GM19395 (cell line): ENCODE data around the gene WWOX.
"Not testable (repeated sequence)": the region's sequence is repeated elsewhere in the genome, so short reads cannot be mapped to it uniquely, and the experiment has no call there.

Experiments
- ATAC-seq: cut with Tn5 transposase; IDR thresholded peaks from one replicate; pipeline ENCODE4 v1.9.1; 2021; ENCODE audit warnings: mild to moderate bottlenecking, moderate library complexity; ENCODE audit not compliant: unreplicated experiment

Gene WWOX

DNA sequence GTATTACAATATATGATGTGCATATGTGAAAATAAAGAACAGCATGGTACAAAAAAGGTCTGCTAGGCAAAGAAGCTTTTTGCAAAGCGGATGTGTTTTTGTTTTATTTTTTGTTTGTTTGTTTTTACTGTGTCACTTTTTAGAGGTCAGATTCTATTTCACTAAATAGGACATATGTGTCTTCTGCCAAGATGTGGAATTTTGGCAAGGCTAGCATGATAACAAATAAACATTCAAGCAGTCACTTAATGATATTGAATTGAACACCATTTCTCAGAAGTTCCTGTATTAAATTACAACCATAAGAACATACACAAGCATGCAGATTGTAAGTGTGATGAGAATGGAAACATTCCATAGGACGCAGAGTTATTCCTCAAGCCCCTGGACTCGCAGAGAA, 492.7 kb downstream of the WWOX start:
- ATAC-seq, result no peak

DNA sequence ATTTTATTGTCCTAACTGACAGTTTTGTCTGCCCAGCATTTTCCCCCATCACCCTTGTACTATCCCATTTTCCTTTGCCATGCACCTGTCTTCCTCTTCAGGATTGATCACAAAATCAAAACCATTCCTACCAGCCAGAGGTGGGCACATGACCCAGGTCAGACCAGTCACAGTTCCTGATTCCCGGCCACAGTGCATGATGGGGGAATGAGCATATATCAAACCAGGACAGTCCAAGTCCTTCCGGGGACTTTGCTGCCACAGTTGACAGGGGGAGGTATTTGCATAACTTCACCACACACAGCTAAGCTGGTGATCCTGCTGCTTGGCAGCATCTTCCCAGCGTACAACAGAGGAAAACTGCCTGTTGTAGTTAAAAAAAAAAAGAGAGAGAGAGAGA, 493.9 kb downstream of the WWOX start:
- ATAC-seq, result no peak

DNA sequence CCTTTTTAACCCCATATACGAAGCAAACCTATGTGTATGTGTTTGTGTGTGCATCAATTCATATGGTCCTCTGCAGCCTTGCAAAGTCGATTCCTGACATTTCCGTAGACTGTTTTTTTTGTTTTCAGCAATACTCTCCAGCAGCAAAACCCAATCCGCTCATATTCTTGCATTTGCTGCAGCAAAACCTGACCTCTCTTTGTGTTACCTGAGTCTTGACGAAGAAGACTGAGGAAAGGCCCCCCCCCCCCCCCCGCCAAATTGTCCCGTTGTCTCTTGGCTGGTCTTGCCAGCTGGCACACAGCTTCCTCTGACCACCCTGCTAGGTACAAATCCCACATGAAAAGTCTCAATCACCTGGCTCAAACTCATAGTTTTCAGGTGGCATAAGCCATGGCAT, 494.7 kb downstream of the WWOX start:
- no peak for ATAC-seq

DNA sequence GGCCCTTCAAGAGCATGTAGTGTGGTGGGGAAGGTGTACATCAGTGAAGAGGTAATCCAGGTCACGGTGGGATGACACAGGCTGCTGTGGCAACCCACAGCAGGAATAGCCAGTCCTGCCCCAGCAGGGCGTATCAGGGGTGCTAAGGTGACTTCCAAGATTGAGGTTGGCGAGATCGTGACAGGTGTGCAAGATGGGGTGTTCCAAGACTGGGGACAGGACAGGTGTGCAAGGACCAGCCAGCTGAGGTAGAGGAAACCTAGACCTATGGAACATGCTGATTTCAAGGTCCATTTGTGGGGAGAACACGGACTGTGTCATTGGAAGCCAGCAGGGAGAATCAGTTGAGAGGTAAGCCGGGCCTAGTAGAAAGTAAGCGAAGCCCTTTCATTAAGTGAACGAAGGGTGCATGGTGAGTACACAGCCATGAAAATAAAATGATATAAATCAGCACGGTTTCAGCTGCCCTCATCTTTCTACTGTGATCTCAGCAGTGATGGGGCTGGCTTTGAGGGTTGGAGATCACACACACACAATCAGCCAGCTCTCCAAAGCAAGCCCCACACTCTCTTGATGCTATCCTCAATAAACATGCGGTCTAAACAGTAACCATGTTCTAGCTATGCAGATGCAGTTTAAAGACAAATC, 497.0 kb downstream of the WWOX start:
- ATAC-seq, result no peak

DNA sequence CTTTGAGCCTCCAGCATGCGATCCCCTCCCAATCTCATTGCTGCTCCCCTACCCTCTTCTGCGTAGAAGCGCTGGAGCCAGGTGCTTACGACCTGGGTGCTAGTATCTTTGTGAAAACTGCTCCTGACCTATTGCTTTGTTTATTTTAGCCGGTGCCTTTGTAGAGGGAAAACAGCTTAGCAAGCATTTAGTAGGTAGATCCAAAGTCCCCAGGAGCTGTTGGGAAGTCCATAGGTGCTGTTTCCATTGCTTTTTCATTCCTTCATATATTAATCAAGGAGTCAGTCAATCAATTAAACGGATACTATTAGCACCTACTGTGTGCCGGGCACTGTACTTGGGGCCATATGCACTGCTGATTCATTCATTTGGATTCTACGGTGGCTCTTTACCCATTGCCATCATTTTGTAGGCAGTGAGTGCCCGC, 497.6 kb downstream of the WWOX start:
- ATAC-seq, result no peak

DNA sequence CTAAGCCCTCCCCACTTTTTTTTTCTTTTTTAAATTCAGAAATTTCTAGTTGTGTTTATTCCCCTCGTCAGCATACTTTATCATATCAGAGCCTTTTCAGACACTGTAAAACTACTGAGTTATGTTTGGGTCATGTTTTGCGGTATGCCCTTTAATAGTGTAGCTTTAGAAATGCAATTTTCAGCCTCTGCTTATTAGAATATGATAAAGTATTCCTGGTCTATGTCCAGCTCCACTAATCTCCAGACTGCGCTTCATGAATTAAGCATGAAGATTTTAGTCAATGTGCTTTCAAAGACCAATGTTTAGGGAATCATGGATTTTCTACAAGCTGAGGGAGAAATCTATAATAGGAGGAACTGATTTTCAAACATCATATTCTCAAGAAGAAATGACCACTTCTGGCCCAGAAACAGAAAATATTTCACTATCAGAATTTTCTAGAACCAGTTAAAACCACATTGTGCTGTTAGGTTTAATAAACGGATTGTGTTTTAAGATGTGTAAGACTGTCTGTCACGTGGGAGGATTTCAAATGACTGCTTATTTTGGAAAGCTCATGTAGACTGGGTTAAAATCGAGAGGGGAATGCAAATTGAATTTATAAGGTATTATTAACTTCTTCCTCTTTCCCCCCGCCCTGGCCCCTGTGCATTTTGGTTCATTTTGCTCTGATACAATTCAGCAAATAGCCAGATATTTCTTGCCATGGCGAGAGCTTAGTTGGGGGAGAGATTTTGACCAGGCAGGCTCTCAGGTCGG, 498.5 kb downstream of the WWOX start:
- ATAC-seq, result no peak

DNA sequence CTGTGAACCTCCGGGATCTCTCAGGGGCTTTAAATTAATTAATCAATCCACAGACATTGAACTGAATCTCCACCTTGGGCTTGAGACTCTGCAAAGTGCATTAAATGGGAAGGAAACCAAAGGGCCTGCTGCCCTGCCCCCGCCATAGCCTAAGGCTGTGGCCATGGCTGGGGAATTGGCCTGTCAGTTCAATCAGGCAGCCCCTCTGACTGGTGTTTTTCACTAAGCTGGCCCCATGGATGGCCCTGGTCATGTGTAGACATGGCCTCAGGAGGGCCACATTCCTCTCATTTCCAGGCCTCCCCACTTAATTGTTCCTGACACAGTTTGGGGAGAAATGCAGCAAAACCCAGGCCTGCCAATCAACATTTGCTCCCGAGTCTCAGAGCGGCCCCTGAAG, 499.8 kb downstream of the WWOX start:
- ATAC-seq, result no peak

DNA sequence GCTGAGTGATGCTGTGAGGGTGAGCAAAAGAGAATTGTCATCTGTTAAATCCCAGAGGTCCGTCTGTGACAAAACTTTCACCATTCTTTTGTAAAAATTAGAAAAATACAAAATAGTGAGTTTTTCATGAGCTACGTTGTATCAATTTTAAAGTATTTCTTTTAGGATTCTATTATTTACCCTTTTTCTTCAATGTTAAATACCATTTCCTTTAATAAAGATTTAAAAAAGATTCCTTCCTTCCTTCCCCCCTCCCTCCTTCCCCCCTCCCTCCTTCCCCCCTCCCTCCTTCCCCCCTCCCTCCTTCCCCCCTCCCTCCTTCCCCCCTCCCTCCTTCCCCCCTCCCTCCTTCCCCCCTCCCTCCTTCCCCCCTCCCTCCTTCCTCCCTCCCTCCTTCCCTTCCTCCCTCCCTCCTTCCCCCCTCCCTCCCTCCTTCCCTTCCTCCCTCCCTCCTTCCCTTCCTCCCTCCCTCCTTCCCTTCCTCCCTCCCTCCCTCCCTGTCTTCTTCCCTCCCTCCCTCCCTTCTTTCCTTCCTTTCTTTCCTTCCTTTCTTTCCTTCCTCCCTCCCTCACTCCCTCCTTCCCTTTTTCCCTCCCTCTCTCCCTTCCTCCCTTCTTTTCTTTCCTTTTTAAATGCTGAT, 505.1 kb downstream of the WWOX start:
- ATAC-seq, result not testable (repeated sequence)

DNA sequence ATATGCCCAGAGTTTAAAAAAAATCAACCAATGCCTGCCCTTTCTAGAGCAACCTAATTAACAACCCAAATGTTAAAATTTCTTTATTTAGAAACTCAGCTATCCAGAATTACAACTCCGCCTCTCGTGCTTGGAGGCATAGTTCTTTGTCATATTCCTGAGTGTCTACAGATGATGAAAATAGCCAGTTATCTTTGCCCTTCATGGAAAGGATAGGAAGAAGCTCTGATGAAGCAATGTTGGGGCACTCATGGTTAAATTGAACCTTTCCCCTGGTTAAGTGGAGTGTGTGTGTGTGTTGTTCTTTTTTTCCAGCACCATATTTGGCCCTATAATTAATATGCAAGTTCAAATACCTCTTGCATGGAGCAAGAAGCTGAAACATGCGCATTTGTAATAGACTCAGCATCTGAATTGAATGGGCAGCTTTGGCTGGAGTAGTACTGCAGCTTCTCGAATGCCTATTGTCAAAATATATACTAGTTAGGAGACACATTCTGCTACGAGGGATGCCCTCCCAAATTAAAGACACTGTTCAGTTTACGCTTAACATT, 506.2 kb downstream of the WWOX start:
- ATAC-seq, result no peak

DNA sequence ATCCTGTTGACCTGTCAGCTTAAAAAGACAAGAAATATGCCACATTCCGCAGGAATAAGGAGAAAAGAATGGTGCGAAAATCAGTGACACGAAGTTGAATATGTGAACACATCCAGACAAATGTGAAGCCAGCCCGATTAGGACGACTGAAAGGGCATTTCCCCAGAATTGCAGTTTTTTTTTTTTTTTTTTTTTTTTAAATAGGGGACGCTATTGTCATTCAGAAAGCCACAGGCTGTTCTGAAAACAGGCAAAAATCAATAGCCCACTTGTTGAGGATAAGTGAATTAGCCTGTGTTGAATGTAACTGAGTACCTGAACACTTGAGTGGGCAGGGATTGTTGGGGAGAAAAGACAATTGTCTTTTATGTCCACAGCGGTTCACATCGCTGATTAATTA, 507.1 kb downstream of the WWOX start:
- no peak for ATAC-seq

DNA sequence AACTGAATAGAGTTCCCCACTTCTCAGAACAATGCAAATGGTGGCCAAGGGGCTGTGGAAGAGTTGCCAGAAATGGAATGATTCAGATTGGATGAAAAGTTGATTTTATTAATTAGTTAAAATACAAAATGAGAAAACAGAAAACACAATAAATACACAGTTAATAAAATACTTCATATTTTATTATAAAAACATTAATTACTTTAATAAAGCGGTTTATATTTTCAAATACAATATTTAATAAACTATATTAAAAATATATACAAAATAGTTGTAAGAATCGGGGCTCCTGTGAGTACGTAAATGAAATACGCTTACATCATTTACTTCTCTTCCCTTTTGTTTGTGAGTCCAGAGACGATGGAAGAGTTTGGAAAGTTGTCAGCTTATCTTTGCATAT, 507.6 kb downstream of the WWOX start:
- no peak for ATAC-seq

DNA sequence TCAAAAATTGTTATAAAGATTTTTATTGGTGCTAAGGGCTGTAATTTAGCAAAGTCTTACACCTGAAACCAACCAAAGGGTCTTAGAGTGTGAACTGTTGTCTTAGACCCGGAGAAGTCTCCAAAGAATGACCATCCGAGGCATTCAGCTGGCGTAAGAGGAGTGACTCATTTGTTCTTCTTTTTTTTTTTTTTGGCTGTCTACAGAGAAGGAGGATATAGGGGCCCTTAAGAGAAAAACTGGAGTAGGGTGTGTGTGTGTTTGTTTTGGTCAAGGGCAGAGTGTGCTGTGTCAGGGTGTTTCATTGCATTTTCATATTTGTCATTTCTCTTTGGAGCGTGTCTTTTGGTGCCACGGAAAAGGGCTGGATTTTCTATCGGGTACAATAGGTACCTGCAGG, 508.0 kb downstream of the WWOX start:
- no peak for ATAC-seq

DNA sequence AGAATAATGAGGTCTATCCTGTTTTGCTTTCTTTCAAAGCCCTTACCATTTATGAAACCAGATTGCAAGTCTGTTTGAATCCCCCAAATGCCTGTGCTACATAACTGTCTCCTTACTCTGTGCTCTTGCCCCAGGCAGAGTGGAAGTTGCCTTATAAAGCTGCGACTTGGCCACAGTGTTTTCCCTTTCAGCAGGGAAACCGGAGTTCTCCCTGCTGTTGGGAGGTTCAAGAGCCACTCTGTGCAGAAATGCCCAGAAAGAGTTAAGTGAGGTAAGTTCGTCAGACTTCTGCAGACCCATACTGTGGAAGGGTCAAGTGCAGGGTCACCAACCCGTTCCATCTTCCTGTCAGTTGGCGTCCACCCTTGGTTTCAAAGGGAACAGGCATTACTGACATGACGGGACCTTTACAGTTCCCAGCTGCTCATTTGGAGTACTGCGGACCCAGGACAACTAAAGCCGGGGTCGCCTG, 508.9 kb downstream of the WWOX start:
- no peak for ATAC-seq

DNA sequence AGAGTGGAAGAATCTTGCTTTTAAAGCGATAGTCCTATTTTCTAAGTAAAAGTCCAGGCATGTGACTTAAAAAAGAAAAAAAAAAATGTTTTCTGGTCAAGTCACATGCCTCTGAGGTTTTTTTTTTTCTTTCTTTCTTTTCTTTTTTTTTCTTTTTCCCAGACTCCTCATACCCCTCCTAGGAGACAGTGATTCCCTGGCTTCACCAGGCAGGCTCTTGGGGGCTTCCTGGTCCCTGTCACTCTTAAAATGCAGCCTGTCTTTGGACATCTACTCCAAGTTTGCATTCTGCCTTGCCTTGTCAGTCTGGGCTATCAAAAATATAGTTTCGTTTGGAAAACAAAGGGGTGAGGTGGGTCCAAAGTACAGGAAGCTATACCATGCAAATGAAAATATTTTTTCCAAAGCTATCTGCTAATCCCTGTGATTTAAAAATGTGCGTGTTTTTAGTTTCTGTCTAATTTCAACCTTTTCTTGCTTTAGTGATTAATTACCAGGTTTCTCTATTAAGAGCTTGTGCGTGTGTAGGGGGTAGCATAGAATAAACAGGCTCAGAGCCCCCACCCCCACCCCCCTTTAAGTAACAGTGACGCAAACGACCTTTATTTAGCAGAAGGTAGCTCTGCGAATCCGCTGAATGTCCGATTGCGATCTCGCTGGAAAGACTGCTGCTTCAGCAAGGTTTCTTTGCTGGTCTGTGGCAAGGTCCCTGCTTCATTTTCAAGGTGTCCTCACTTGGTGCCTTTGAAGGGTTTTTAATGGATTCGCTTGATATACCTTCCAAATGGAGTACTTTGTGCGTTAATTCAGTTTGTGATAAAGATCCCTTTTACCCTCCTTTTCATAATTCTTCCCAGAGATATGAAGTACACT, 510.2 kb downstream of the WWOX start:
- ATAC-seq, result no peak

DNA sequence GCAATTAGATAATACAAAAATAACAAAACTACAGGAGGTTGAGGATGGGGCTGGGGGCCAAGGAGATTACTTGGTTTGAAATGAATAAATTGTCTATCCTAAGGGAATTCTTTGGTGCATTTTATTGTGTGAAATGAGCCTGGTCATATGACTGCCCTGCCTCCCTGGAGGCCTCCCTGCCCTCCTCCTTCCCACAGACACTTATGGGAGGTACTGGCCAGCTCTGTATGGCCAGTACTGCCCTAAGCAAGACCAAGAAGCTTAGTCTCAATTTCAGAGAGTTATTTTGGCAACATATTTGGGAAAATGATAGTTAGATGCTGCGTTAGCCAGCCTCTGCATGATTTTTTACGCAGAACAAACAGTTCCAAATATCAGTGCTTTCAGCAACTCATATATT, 511.9 kb downstream of the WWOX start:
- ATAC-seq, result no peak

DNA sequence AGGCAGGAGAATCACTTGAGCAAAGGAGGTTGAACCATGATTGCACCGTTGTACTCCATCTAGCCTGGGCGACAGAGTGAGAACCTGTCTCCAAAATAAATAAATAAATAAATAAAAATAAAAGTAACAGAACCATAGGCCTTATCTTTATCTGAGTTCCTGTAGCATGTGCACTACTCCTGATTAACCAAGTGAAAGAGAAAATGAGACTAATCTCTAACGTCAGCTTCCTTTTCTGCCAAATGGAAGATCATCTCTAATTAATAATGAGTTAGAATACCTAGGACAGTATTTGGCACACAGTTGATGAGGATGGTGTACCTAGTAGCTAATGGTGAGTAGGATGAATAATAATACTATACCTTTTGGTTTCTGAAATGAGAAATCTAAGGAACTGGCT, 520.4 kb downstream of the WWOX start:
- ATAC-seq, result no peak

DNA sequence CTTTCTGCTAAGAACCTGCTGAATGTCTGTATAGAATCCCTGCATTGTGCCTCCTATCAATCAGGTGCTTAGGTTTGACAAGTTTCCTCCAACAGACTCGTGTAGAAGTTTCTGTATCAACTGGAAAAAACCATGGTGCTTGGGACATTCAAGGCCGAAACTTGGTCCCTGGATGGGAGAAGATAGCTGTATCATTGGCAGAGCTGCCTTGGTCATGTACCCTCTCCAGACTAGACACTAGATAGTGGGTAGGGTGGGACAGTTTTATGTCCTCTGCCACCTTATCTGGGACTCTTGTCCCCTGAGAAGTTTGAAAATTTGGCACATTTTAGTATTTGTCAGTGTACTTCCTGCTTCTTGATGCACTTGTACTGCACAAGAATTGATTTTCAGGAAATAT, 520.8 kb downstream of the WWOX start:
- no peak for ATAC-seq

DNA sequence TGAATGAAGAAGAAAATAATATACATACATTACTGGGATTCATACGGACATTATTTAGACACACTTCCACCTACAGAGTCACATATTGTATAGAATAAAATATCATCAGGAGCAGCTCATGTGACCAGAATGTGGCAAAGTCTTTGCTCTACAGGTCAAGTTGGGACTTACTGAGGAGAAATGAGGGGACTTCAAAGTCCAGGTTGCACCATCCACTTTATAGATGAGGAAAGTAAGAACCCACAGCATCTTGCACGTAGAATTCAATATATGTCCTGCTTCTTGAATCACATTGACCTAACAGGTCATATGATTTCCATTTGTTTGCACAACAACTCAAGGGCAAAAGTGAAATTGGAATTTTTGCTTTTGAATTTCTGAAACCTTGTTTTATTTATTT, 524.3 kb downstream of the WWOX start:
- ATAC-seq, result no peak

DNA sequence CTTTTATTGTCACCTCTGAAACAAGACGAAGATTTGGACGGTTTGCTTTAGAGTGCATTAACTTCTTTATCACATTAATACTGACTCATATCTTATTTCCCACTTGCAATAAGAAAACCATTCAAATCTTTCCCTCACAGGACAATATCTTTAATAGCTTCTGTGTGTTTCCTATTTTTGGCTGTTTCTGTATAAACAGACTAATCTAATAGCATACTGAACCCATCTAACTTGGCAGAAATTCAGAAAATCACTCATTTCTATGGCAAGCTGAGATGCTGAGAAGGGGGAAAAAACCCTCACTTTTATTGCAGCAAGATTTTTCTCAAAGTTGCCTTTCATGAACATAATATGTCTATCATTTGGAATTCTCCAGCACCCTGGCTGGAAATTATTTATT, 524.9 kb downstream of the WWOX start:
- ATAC-seq, result no peak

DNA sequence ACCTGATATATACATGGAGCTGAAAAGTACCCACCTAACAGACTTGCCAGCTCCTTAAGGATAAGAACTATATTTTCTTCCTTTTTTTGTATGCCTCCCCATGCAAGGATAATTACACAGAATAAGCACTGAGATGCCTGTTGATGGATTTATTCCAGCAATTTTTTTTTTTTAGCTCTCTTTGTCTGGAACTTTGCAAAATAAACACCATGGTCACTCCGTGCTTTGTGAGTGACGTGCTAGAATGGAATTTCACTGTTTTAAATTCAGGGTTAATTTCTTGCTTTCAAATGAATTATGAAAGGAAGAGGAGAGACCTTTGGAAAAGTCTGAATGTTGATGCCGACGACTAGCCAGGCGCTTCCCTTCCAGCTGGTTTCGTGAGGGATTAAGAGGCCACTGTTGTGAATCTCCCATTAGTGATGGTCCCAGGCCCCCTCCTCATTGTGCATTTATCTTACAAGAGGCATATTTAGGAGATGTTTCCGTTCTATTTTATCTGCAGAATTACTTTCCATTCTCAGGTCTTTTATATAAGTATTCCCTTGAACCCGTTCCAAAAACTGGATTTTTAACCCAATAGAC, 529.1 kb downstream of the WWOX start:
- no peak for ATAC-seq

DNA sequence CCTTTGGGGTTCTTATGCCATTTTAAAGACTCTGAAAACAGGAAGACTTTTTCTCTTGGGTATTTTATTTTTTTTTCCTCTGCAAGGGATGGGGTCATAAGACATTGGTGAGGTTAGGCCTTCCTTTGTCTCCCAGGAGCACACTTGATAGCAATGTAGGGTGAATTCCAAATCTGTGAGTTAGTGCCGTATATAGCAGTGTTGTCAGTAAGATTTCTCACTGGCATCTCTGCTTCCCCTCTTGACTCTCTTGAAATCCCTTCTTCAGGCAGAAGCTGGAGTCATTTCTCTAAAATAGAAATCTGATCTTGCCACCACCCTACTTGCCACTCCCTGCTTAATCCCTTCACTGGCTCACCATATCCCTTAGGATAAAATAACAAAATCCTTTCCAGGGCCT, 529.7 kb downstream of the WWOX start:
- ATAC-seq, result no peak
